T47D (cell line): ENCODE data around the gene CDYL2.

Experiments used
- DNase-seq, 2 experiments: peaks; one replicate each; pipeline versions ENCODE4 v3.0.0 to v3.0.0-alpha.2; 2011 to 2012; ENCODE audit warnings: low read depth in 1 of 2, low spot score in 1 of 2
- JUND ChIP-seq: IDR thresholded peaks from 2 replicates; pipeline ENCODE4 v1.6.1; 2012; ENCODE audit warnings: low read depth
- in situ Hi-C: cut with HindIII; loops from 2 replicates; pipeline ENCODE4 v1.10.0; 2016; ENCODE audit warnings: low sequenced_read_pairs, low pct_unique_long_range_greater_than_20kb

The CDYL2 gene

GRCh38 chr16:80684906-80685305, 119.5 kb downstream of the CDYL2 start:
- DNase-seq, result no peak
- TF ChIP-seq JUND, result no peak
- in situ Hi-C loops, result no loop called here

DNA sequence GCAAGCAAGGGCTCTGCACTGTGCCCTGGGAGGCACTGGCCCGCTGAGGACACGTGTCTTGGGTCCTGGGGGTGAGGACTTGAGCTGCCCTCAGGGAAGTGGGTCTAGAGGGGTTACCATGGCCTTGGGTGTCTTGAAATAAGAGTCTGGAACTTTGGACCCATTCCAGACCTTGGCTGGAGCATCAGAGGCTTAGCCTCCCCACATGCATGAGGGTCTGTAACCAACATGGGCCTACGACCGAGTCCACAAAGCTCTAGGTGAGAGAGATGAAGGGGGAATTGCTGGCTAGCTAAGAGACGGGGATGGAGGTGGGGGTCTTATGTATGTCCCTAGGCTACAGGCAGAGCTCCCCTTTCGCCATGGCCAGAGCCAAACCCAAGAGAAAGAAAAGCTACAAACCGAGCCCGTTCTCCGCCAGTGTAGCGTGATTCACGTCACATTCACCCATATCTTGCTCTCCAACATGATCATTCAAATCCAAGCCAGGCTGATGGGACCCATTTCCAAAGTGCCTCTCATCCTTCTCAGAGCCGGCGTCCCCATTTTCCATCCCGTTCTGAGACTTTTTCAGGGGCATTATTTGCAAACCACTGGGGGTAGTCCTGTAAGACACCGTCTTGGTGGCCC, 120.1 kb downstream of the CDYL2 start:
- in situ Hi-C loops, result no loop called here
- TF ChIP-seq JUND, result no peak
- no peak for DNase-seq

- TF ChIP-seq JUND, result no peak
- no peak for DNase-seq
- in situ Hi-C loops, result no loop called here
Measured at GRCh38 chr16:80683646-80684045, 120.8 kb downstream of the CDYL2 start.

DNA sequence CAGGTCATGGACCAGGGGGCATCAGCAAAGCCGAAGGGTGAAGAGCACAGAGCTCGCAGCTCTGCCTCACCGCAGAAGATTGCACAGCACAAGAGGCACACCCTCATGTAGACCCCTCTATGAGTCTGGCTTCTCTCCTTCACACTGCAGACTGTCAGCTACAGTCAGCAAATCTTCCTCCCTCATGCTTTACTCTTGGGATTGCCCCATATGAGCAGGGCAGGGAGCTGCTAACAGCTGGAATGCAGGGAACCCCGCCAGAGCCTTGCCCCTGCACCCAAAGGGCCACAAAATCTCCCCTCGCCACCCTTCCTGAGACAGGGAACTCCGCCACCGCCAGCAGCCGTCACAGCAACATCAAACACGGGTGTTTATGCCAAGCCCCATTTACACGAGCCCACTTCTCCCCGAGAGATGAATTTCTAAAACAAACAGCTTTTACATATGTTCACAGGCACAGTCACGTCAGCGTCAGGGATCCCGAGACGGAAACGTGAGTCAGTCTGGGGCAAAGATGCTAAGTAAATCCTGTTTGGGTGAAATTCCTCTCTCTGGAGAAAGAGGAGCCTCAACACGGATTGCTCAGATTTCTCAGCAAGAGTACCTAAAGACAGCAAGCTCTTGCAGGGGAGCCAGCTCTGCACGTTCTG, 121.9 kb downstream of the CDYL2 start:
- DNase-seq, result no peak
- no peak for TF ChIP-seq JUND
- in situ Hi-C loops, result no loop called here

DNA sequence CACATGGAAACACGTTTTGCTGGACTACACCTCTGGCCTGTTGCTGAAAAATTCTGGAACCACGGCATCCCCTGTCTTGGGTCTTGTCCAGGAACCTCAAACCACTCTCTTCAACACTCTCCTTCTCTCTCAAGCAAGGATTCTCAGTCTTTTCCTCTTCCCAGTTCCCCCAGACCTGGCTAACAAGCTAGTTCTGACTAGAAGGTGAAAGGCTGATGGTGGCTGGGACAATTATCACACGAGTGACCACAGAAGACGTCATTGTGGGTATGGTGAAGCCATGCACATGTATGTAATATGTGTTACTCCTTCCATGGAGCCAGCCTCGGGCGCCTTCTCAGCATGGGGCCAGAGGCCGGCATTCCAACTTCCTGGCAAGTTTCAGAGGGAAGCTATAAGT, 123.0 kb downstream of the CDYL2 start:
- in situ Hi-C loops, result no loop called here
- DNase-seq, result no peak
- no peak for TF ChIP-seq JUND

DNA sequence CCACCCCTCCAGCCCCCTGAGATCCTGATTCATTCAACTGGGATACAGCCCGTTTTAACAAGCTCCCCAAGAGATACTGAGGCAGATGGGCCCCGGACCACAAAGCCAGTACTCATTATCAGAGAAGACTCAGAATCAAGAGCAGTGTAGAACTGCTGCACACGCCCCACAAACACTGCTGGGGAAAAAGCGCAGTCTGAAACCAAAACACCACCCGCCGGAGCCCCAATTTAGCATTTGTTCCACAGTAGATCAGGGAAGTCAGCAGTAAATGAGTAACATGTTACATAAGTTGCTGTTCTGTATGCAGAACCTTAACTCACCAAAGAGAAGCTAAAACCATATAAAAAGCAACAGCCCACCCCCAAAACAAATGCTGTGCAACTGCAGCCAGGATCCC, 123.6 kb downstream of the CDYL2 start:
- TF ChIP-seq JUND, result no peak
- no peak for DNase-seq
- in situ Hi-C loops, result no loop called here

GRCh38 chr16:80680046-80680445, 124.4 kb downstream of the CDYL2 start:
- in situ Hi-C loops, result no loop called here
- DNase-seq, result no peak
- TF ChIP-seq JUND, result no peak

DNA sequence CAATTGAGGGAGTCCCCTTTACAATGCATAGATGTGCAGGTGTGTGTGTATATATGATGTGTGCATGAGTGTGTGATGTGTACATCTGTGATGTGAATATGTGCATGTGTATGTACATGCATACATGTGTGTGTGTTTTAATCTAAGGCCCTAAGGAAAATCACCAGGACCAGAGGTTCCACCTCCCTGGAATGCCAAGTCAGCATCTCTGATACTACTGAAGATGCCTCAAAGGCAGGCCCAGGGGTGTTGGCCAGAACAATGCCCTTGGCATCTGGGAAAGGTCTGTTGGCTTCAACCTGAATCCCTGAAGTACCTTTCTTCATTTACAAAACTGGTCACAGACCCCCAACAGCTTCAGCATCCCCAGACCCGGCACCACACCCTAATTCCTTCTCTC, 129.5 kb downstream of the CDYL2 start:
- DNase-seq, result no peak
- in situ Hi-C loops, result no loop called here
- TF ChIP-seq JUND, result no peak

DNA sequence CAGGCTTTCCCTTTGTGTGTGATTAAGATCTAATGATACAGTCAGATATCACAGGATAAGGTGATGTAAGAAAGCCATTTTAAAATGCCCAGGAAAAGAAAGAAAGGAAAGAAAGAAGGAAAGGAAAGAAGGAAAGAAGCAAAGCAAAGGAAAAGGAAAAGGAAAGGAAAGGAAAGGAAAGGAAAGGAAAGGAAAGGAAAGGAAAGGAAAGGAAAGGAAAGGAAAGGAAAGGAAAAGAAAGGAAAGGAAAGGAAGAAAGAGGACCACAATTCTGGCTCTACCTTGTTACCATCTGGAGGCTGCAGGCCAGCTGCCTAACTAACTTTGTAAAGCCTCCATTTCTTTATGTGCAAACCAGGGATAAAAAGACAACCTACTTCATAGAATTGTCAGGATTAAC, 132.0 kb downstream of the CDYL2 start:
- no peak for DNase-seq
- no peak for TF ChIP-seq JUND
- in situ Hi-C loops, result no loop called here

DNA sequence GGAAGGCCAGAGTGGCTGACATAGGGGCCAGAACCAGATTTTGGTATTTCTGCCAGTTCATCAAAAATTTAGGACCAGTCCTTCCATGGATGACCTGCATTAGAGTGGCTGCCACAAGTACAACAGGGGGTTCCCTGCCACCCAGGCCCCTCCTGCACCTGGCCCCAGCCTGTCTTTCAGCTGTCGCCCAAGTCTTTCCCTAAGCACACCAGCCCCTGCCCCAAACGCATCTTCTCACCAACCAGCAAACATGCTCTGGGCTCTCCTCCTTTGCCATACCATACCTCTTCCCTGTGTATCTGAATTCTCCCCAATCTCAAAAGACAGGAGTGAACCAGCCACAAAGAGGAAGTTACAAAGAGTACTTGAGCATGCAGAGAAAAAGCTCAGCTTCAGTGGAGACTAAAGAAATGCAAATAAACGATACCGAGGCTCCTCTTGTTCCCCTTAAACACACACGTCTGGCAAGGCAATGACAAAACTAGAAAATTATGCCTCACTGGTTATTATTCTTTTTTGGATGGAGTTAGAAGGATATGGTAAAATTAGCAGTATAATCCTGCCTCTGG, 133.0 kb downstream of the CDYL2 start:
- no peak for TF ChIP-seq JUND
- no peak for DNase-seq

GRCh38 chr16:80670170-80670865, 134.1 kb downstream of the CDYL2 start:
- in situ Hi-C loops, result no loop called here
- TF ChIP-seq JUND, result no peak
- no peak for DNase-seq

More for the DNA sequence above, 133.0 kb downstream of the CDYL2 start:
- in situ Hi-C loops, result no loop called here

DNA sequence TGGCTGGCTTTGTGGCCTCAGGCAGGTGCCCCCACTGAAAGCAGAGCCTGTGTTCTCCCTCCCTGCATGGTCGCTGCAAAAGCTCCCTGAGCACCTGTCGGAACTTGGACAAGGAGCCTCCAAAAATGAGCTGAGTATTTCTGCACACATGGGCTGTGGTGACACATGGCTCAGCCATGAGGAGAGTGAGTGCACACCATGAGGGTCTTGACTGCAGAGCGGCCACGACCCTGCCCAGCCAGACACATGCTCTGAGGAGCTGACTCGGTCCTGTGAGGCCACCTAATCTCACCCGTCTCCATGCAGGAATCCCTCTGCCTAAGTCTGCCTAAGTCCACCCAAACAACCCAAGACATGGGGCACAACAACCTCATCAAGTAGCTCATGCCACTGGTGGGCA, 134.7 kb downstream of the CDYL2 start:
- in situ Hi-C loops, result no loop called here
- DNase-seq, result no peak
- no peak for TF ChIP-seq JUND

- no peak for TF ChIP-seq JUND
- in situ Hi-C loops, result no loop called here
Measured at GRCh38 chr16:80667925-80668324, 136.5 kb downstream of the CDYL2 start.

More at GRCh38 chr16:80667925-80668324, 136.5 kb downstream of the CDYL2 start:
- DNase-seq, result no peak
